HepG2 (cell line): ENCODE results near the gene NUAK2. TPM values are rescaled to one million over a fixed set of nuclear protein-coding genes. Genes with fewer than 3 reads are reported as not detected.
A peak's percentile ranks its signal among the peaks of the same experiment; 100 is the strongest.

ENCODE experiments used
- ELF3 ChIP-seq: IDR thresholded peaks from 2 replicates; pipeline ENCODE4 v1.6.1; 2016; ENCODE audit warnings: missing genetic modification reagents, missing compliant biosample characterization
- GABPB1 ChIP-seq: IDR thresholded peaks from 2 replicates; pipeline ENCODE4 v1.6.1; 2016; ENCODE audit warnings: mild to moderate bottlenecking, missing genetic modification reagents, moderate library complexity, missing compliant biosample characterization
- KLF6 ChIP-seq: IDR thresholded peaks from 2 replicates; pipeline ENCODE4 v1.8.0; 2016; ENCODE audit warnings: missing biosample characterization, missing genetic modification reagents
- MAFG ChIP-seq: sonication (generic); formaldehyde crosslinking; IDR thresholded peaks from 2 replicates; pipeline ENCODE4 v1.5.1; 2020; ENCODE audit warnings: mild to moderate bottlenecking, missing genetic modification reagents
- NONO ChIP-seq, 2 experiments: fragments of 450-650 bp in 1 of 2; sonication (generic) in 1 of 2; formaldehyde crosslinking in 1 of 2; IDR thresholded peaks in 1 of 2; conservative IDR thresholded peaks in 1 of 2; 2 replicates each; pipeline versions ENCODE4 v1.6.1 to v1.8.0; 2017 to 2022; ENCODE audit warnings: mild to moderate bottlenecking in 1 of 2, missing genetic modification reagents in 1 of 2, moderate library complexity in 1 of 2
- ZBTB42 ChIP-seq: sonication (generic); formaldehyde crosslinking; IDR thresholded peaks from 2 replicates; pipeline ENCODE4 v1.5.0; 2020; ENCODE audit warnings: mild to moderate bottlenecking, missing genetic modification reagents
- ZFP36L1 ChIP-seq: sonication (generic); formaldehyde crosslinking; IDR thresholded peaks from 2 replicates; pipeline ENCODE4 v1.8.0; 2022; ENCODE audit warnings: mild to moderate bottlenecking, missing genetic modification reagents, moderate library complexity
- ZNF230 ChIP-seq: sonication (generic); formaldehyde crosslinking; IDR thresholded peaks from 2 replicates; pipeline ENCODE4 v1.4.0; 2020; ENCODE audit warnings: mild to moderate bottlenecking, missing genetic modification reagents
- ZNF496 ChIP-seq: sonication (generic); formaldehyde crosslinking; IDR thresholded peaks from 2 replicates; pipeline ENCODE4 v1.8.1; 2023; ENCODE audit warnings: mild to moderate bottlenecking, moderate library complexity, missing genetic modification reagents; ENCODE audit not compliant: insufficient replicate concordance
- ZNF556 ChIP-seq: sonication (generic); formaldehyde crosslinking; IDR thresholded peaks from 2 replicates; pipeline ENCODE4 v1.4.0; 2020; ENCODE audit warnings: mild to moderate bottlenecking, missing genetic modification reagents, borderline replicate concordance
- ZNF605 ChIP-seq: sonication (generic); formaldehyde crosslinking; IDR thresholded peaks from 2 replicates; pipeline ENCODE4 v1.8.0; 2022; ENCODE audit warnings: mild to moderate bottlenecking, missing genetic modification reagents
- ZNF614 ChIP-seq: IDR thresholded peaks from 2 replicates; pipeline ENCODE4 v1.6.1; 2018; ENCODE audit warnings: missing biosample characterization, missing genetic modification reagents, inconsistent platforms, borderline replicate concordance
- ZSCAN9 ChIP-seq: IDR thresholded peaks from 2 replicates; pipeline ENCODE4 v1.6.1; 2016; ENCODE audit warnings: borderline replicate concordance
- polyA plus RNA-seq, 8 experiments: library from polyadenylated mRNA; depleted of rRNA in 3 of 8; stranded (reverse) in 7 of 8; unstranded in 1 of 8; fragments of >200 nt; fragmentation: Illumina TruSeq in 4 of 8; extraction: Trizol in 4 of 8; gene quantifications; 2 replicates each; pipeline versions ENCODE4 v1.2.1 to v1.2.3, GENCODE V29; 2011 to 2016; ENCODE audit warnings: low read depth in 4 of 8, missing spikeins in 1 of 8, mixed read lengths in 1 of 8; ENCODE audit not compliant: insufficient read depth in 1 of 8
- total RNA-seq, 5 experiments: library from RNA; depleted of rRNA; stranded (reverse); fragments of >200 nt; fragmentation: Illumina TruSeq; extraction: Trizol; gene quantifications; 2 replicates each; pipeline ENCODE4 v1.2.3, GENCODE V29; 2016; ENCODE audit warnings: low read depth in 1 of 5
- TF ChIP-seq, protein P1 (sequence below): sonication (generic); formaldehyde crosslinking; IDR thresholded peaks from 2 replicates; pipeline ENCODE4 v1.8.0; 2022; ENCODE audit warnings: mild to moderate bottlenecking, missing genetic modification reagents, moderate library complexity
- TF ChIP-seq, protein P2 (sequence below): sonication (generic); formaldehyde crosslinking; IDR thresholded peaks from 2 replicates; pipeline ENCODE4 v1.8.1; 2023; ENCODE audit warnings: missing genetic modification reagents, mild to moderate bottlenecking, borderline replicate concordance
- TF ChIP-seq, protein P3 (sequence below): sonication (generic); formaldehyde crosslinking; IDR thresholded peaks from 2 replicates; pipeline ENCODE4 v1.4.0; 2020; ENCODE audit warnings: mild to moderate bottlenecking, missing genetic modification reagents
- TF ChIP-seq, protein P4 (sequence below): IDR thresholded peaks from 2 replicates; pipeline ENCODE4 v1.6.1; 2018; ENCODE audit warnings: missing genetic modification reagents
- TF ChIP-seq, protein P5 (sequence below): sonication (generic); formaldehyde crosslinking; IDR thresholded peaks from 2 replicates; pipeline ENCODE4 v1.4.0; 2020; ENCODE audit warnings: missing genetic modification reagents

The NUAK2 gene
- total and polyA plus RNA-seq, 2 of the 13 experiments (the other 11 are each of a cell fraction or from before 2014, with no cell fraction given) = 0.75 to 1.1 TPM

DNA sequence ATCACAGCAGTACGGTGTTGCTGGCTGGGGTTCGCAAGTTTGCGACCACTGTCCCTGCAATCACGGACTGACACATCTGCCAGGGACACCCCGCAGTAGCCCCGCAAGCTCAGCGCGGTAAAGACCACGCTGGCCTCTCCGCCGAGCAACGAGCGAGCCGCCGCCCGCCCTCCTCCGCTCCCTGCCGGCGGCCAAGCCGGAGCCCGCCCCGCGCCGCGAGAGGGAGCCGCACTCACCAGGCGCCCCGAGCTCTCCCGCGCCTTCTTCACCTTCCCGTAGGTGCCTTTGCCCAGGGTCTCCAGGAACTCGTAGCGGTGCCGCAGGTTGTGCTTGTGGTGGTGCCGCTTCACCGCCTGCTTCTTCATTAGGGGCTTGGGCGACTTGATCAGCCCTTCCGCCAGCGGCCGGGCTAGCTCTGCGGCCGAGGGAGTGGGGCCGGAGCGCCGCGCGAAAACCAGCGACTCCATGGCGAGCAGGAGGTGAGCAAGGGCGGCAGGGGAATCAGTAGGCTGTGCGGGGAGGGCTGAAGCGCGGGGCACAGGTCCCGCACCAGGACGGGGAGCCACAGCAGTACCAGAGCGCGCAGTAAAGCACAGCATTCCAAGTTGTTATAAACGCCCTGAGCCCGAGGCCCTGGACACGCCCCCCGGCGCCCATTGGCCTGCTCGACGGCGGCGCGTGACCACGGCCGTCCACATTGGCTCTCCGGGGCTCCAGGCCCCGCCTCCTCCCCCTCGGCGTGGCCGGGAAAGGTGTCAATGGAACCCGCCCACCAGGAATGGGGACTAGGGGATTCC is at the start of gene NUAK2 (continued):
- TF ChIP-seq ZNF496 = no peak
- TF ChIP-seq ZSCAN9 (CRISPR knock-in tag) = peak; percentile 24; the same call in 1 of the 2 replicates
- TF ChIP-seq ZFP36L1 (CRISPR knock-in tag) = no peak
- 0 out of 2 replicates have a peak, but pooled peaks have one; percentile 9 for TF ChIP-seq ZNF614 (CRISPR knock-in tag)
- TF ChIP-seq ZNF230 = peak; percentile 64; the same call in 1 of the 2 replicates
- peak; percentile 30; the same call in 1 of the 2 replicates for TF ChIP-seq ZNF556 (CRISPR knock-in tag)
- no peak for TF ChIP-seq ZNF605
- TF ChIP-seq, protein P1, sequence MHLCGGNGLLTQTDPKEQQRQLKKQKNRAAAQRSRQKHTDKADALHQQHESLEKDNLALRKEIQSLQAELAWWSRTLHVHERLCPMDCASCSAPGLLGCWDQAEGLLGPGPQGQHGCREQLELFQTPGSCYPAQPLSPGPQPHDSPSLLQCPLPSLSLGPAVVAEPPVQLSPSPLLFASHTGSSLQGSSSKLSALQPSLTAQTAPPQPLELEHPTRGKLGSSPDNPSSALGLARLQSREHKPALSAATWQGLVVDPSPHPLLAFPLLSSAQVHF (CRISPR knock-in tag) = 0 out of 2 replicates have a peak, but pooled peaks have one; percentile 18
- TF ChIP-seq, protein P2, sequence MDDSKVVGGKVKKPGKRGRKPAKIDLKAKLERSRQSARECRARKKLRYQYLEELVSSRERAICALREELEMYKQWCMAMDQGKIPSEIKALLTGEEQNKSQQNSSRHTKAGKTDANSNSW (CRISPR knock-in tag) = 0 out of 2 replicates have a peak, but pooled peaks have one; percentile 33
- TF ChIP-seq, protein P3, sequence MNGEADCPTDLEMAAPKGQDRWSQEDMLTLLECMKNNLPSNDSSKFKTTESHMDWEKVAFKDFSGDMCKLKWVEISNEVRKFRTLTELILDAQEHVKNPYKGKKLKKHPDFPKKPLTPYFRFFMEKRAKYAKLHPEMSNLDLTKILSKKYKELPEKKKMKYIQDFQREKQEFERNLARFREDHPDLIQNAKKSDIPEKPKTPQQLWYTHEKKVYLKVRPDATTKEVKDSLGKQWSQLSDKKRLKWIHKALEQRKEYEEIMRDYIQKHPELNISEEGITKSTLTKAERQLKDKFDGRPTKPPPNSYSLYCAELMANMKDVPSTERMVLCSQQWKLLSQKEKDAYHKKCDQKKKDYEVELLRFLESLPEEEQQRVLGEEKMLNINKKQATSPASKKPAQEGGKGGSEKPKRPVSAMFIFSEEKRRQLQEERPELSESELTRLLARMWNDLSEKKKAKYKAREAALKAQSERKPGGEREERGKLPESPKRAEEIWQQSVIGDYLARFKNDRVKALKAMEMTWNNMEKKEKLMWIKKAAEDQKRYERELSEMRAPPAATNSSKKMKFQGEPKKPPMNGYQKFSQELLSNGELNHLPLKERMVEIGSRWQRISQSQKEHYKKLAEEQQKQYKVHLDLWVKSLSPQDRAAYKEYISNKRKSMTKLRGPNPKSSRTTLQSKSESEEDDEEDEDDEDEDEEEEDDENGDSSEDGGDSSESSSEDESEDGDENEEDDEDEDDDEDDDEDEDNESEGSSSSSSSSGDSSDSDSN (CRISPR knock-in tag) = peak; percentile 95
- 0 out of 2 replicates have a peak, but pooled peaks have one; percentile 22 for TF ChIP-seq KLF6 (CRISPR knock-in tag)
- TF ChIP-seq ELF3 (CRISPR knock-in tag) = peak; percentile 52
- TF ChIP-seq NONO (IDR thresholded peaks at IDR 0.05) = no peak
- TF ChIP-seq NONO (CRISPR knock-in tag; conservative IDR thresholded peaks at IDR 0.05) = peak; percentile 48; the same call in 1 of the 2 replicates
- peak; percentile 65; the same call in 1 of the 2 replicates for TF ChIP-seq GABPB1 (CRISPR knock-in tag)
- TF ChIP-seq, protein P4, sequence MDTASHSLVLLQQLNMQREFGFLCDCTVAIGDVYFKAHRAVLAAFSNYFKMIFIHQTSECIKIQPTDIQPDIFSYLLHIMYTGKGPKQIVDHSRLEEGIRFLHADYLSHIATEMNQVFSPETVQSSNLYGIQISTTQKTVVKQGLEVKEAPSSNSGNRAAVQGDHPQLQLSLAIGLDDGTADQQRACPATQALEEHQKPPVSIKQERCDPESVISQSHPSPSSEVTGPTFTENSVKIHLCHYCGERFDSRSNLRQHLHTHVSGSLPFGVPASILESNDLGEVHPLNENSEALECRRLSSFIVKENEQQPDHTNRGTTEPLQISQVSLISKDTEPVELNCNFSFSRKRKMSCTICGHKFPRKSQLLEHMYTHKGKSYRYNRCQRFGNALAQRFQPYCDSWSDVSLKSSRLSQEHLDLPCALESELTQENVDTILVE (CRISPR knock-in tag) = peak; percentile 22; the same call in 1 of the 2 replicates
- TF ChIP-seq MAFG (CRISPR knock-in tag) = no peak
- 0 out of 2 replicates have a peak, but pooled peaks have one; percentile 50 for TF ChIP-seq ZBTB42 (CRISPR knock-in tag)
- TF ChIP-seq, protein P5, sequence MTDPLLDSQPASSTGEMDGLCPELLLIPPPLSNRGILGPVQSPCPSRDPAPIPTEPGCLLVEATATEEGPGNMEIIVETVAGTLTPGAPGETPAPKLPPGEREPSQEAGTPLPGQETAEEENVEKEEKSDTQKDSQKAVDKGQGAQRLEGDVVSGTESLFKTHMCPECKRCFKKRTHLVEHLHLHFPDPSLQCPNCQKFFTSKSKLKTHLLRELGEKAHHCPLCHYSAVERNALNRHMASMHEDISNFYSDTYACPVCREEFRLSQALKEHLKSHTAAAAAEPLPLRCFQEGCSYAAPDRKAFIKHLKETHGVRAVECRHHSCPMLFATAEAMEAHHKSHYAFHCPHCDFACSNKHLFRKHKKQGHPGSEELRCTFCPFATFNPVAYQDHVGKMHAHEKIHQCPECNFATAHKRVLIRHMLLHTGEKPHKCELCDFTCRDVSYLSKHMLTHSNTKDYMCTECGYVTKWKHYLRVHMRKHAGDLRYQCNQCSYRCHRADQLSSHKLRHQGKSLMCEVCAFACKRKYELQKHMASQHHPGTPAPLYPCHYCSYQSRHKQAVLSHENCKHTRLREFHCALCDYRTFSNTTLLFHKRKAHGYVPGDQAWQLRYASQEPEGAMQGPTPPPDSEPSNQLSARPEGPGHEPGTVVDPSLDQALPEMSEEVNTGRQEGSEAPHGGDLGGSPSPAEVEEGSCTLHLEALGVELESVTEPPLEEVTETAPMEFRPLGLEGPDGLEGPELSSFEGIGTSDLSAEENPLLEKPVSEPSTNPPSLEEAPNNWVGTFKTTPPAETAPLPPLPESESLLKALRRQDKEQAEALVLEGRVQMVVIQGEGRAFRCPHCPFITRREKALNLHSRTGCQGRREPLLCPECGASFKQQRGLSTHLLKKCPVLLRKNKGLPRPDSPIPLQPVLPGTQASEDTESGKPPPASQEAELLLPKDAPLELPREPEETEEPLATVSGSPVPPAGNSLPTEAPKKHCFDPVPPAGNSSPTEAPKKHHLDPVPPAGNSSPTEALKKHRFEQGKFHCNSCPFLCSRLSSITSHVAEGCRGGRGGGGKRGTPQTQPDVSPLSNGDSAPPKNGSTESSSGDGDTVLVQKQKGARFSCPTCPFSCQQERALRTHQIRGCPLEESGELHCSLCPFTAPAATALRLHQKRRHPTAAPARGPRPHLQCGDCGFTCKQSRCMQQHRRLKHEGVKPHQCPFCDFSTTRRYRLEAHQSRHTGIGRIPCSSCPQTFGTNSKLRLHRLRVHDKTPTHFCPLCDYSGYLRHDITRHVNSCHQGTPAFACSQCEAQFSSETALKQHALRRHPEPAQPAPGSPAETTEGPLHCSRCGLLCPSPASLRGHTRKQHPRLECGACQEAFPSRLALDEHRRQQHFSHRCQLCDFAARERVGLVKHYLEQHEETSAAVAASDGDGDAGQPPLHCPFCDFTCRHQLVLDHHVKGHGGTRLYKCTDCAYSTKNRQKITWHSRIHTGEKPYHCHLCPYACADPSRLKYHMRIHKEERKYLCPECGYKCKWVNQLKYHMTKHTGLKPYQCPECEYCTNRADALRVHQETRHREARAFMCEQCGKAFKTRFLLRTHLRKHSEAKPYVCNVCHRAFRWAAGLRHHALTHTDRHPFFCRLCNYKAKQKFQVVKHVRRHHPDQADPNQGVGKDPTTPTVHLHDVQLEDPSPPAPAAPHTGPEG (CRISPR knock-in tag) = peak; percentile 52; the same call in 1 of the 2 replicates
